ENCODE results near the gene PRR36.

Gene PRR36

DNA sequence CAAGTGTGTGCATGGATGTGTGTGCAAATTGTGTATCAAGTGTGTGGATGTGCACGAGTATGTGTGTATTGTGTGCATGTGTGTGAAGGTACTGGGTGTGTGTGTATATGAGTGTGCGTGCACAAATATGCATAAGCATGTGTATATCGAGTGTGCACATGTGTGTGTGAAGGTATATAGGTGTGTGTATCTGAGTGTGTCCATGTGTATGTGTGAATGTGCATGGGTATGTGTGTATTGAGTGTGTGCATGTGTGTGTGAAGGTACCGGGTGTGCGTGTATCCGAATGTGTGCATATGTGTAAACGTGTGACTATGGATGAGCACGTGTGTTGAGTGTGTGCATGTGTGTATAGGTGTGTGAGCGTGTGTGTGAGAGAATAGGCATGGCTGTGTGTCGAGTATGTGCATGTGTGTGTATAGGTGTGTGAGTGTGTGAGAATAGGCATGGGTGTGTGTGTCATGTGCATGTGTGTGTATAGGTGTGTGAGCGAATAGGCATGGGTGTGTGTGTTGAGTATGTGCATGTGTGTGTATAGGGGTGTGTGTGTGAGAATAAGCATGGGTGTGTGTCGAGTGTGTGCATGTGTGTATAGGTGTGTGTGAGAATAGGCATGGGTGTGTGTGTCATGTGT lies 31.4 kb downstream of the PRR36 start:
- no peak for DNase-seq

DNA sequence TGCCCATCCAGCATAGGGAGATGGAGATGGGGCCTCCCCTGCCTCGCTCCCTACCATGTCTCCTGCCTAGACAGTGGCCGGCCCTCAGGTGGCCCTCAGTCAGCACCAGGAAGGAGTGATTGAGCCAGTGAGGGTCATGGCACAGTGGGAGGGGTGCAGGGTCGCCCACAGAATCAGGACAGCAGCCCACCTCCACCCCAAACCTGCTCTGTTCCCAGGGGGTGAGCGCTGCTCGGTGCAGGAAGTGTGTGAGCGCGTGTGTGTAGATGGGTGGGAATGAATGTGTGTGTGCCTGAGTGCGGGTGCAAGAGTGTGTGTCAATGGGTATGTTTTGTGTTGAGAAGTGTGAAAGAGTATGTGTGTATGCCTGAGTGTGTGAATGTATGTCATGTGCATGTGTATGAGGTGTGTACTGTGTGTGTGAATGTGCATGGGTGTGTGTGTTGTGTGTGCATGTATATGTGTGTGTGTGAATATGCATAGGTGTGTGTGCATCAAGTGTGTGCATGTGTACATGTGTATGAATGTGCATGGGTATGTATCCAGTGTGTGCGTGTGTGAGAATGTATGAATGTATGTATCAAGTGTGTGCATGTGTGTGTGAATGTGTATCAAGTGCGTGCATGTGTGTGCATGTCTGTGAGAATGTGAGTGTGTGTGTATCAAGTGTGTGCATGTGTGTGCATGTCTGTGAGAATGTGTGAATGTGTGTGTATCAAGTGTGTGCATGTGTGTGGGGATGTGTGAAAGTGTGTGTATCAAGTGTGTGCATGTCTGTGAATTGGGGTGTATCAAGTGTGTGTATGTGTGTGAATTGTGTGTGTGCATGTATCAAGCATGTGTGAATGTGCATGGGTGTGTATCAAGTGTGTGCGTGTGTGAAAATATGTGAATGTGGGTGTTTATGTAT lies 32.2 kb downstream of the PRR36 start:
- no peak for DNase-seq

DNA sequence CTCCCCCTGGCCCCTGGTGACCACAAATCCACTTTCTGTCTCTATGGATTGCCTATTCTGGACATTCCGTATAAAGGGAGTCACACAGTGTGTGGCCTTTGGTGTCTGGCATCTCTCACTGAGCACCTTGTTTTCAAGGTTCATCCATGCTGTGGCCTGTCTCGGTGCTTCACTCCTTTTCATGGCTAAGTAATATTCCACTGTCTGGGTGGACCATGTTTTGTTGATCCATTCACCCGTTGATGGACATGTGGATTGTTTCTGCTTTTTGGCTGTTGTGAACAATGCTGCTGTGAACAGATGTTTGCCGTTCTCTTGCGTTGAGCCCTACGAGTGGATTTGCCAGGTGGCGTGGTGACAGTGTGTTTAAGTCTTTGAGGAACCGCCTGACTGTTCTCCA lies 33.6 kb downstream of the PRR36 start:
- no peak for DNase-seq

DNA sequence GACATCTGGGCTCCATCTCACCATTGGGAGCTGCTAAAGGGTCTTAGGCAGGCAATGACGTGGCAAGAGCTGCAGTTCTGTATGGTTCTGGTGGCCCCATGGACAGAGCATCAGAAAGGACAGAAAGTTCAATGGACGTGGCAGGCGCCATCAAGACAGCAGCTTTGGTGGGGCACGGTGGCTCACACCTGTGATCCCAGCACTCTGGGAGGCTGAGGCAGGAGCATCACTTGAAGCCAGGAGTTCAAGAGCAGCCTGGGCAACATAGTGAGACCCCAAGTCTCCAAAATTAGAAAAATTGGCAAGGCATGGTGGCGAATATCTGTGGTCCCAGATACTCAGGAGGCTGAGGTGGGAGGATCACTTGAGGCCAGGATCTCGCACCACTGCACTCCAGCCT lies 34.7 kb downstream of the PRR36 start:
- DNase-seq = no peak

DNA sequence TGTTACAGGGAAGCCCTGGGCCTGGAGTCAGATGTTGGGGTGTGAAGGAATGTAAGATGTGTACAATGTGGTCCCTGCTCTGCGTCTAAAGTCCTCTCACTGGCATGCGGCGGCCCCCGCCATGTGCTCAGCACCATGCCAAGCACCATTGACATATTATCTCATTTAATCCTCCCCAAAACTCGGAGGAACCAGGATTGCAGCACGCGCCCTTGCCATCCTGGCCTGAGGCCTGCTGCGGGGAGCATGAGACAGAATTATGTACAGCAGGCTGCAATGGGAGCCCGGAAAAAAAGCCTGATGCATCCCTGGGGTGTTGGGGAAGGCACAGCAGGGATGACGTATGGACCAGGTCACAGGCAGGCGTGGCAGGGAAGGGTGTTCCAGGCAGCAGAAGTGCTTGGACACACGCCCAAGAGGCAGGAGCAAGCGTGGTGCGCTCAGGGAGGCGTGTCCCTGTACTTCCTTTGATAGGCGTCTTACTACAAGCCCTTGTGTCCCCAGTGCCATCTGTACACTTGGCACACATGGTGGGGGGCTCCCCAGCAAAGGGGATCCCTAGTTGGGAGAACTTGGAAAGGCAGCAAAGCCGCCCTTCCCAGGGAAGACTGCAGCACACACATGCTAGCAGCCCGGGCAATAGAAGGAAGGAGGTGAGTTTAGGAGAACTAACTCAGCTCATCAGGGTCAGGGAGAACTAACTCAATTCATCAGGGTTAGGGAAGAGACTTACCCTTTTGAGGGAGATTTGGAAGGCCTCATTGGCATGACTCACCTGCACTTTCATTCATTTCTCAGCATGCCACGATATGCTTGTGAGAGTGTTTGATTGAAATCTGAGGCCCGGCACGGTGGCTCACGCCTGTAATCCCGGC lies 40.7 kb downstream of the PRR36 start:
- DNase-seq = no peak

DNA sequence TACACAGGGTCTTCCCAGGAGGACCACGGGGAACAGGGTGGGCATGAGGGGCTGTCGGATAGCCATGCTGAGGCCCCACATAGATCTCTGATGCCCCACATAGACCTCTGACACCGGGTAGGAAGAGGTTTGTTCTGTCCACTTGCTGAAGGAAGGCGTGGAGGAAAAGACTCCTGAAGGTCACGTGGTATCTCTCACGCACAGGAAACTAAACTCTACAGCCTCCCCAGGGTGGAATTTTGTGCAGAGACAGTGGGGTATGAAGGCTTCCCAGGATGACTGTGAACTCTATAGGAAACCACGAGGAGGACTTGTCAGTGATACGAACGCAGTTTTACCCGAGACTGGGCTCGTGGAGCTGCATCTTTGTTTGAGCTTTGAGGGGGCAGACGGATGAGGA lies 41.4 kb downstream of the PRR36 start:
- no peak for DNase-seq

DNA sequence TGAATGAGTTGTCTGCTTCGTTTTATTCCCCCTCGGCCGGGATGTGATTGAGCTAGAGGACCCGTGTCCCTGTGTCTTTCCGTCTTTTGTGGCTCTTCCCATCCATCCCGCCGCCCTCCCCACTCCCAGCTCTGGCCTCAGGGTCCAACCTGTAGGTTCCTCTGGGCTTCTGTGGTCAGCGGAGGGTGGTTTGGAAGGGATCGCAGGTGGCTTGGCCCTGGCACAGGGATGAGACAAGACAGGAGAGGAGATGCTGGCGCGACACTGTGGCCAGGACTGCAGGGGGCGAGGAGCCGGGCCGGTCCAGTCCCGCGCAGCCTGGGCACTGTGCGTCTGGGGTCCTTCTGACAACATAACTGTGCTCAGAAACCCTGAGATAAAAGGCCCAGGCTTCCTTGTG lies 42.2 kb downstream of the PRR36 start:
- DNase-seq = no peak

DNA sequence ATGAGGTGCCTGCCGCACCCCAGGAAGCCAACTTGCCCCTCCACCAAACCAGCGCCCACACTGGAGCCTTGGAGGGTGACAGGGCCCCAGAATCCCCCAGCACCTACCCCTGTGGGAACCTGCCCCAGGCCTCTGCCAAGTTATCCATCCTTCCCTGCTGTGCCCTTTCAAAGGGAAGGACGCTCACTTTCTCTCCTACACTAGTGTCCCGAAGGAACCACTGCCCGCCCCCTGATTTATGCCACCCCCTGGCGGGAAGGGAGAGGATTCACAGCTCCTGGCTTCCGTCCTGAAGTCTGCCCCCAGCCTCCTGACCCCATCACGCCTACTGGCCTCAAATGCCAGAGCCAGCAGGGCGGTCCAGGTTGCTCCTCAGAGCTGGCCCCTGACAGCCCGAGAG lies 42.7 kb downstream of the PRR36 start:
- no peak for DNase-seq

DNA sequence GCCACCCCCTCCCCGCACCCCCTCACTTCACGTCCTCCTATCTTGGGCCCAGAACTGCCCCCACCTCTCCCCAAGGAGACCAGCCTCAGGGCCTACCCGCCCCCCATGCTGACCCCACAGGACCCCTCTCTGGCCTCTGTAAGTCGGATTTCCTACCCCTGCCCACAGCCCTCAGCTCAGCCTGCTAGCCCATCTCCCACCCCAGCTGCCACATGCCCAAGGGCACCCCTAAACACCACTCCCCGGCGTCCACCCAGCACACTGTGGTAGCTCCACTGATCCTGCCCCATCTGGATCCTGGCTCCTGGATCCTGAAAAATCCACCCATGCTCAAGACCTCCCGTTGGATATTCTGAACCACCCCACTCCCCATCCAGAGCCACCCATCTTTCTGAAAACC lies 43.4 kb downstream of the PRR36 start:
- DNase-seq = no peak

DNA sequence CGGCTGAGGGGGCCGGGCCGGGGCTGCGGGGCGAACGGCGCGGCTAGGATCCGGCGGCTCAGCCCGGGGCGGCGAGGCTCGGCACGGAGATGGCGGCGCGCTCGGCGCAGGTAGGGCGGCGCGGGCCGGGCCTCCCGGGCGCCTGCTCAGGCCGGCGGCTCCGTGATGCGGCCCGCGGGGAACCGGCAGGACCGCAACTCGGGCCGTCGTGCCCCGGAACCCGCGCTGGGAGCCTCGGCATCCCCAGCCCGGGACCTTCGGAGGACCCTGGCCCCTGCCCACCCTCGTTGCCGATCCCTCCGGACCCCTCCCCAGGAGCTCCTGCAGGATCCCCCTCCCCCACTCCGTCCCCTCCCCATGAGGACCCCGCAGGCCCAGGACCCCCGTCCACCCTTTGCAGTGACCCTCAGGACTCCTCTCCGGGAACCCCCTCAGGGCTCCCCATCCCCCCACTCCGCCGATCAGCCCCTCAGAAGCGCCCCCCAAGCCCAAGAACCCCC lies 43.9 kb downstream of the PRR36 start:
- no peak for DNase-seq

DNA sequence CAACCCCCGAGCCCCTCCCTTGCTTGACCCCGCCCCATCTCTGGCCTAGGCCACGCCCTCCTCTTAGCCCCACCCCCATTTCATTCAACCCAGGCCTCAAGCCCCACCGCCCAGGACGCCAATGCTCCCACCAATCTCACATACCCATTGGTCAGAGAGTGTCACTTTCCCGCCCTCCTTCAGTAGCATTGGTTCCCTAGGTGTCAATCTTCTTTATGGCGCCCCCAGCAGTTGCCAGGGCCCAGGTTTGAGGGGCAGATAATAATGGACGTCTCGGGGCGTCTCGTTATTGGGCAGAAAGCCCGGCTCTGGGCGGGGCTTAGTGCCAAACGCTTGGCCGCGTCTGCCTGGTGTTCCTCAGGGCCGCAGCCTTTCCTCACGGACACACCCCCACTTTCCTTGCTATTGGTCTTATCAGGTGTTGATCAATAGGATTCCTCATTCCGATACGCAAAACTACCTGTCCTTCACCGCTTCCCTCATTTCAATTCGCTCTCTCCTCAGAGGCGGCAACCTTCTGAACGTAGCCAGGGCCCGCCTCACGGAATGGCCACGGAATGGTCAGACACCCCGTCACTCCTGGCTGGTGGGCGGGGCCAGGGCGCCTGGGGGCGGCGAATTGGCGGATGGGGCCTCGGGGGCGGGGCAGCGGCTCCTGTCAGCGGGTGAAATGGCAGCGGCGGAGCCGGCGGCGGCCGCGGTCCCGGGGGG lies 44.5 kb downstream of the PRR36 start, which contains the start of gene EVI5L:
Gene EVI5L (plus strand): TSS at position 658 of the 711 bp plus-strand sequence. CDS start 16,325 bp downstream, outside the sequence.
- DNase-seq = peak; percentile 100

DNA sequence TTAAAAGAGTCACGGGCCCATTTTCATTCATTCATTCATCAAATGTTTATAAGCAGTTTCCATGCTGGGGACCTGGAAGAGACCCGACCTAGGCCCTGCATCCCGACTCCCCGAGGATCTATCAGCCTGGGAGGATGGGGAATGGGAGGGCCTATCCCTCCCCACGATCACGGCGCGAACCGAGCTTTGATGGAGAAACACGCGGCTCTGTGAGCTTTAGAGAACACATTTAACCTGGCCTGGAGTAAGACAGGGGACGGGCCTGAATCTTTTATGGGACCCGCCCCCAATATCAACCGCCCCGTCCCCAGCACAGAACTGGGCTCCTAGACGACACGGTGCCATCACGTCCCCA lies 45.0 kb downstream of the PRR36 start:
- DNase-seq = no peak

DNA sequence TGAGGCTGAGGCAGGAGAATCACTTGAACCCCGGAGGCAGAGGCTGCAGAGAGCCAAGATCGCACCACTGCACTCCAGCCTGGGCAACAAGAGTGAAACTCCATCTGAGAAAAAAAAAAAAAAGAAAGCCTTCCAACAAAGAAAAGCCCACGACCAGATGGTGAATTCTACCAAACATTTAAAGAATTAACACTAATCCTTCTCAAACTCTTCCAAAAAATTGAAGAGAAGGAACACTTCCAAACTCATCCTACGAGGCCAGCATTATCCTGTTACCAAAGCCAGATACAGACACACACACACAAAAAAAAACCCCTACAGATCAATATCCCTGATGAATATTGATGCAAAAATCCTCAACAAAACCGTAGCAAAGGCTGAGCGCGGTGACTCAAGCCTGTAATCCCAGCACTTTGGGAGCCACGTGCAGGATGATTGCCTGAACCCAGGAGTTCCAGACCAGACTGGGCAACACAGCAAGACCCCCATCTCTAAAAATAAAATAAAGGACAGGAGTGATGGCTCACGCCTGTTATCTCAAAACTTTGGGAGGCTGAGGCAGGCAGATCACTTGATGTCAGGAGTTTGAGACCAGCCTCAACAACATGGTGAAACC lies 50.4 kb downstream of the PRR36 start:
- DNase-seq = no peak

DNA sequence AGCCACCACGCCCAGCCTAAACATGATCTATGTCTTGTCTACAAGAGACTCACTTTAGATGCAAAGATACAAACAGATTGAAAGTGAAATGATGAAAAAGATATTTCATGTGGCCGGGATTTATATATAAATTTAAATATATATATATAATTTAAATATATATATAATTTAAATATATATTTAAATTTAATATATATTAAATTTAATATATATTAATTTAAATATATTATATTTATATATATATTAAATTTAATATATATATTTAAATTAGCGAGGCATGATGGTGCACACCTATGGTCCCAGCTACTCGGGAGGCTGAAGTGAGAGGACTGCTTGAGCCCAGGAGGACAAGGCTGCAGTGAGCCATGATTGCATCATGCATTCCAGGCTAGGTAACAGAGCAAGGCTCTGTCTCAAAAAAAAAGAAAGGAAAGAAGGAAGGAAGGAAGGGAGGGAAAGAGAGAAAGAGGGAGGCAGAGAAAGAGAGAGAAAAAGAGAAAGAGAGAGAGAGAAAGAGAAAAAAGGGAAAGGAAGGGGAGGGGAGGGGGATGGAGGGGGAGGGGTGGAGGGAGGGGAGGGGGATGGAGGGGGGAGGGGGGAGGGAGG lies 51.2 kb downstream of the PRR36 start:
- DNase-seq = no peak

DNA sequence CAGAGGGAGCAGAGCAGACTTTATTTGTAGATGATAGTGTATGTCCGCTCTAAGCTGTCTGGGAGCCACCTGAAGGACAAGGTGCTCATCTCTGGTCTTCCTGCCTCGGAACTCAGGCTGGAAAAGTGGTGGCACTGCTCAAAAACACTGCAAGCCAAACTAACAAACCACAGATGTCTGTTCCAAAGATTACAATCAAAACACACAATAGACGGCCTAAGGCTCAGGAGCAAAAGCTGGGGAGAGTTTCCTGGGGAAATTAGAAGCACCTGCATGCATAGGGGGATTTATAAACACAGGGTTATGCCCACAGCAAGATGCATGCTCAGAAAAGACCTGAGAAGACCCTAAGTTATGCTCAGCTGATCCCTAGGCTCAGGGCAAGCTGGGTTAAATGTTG lies 53.6 kb downstream of the PRR36 start:
- no peak for DNase-seq

DNA sequence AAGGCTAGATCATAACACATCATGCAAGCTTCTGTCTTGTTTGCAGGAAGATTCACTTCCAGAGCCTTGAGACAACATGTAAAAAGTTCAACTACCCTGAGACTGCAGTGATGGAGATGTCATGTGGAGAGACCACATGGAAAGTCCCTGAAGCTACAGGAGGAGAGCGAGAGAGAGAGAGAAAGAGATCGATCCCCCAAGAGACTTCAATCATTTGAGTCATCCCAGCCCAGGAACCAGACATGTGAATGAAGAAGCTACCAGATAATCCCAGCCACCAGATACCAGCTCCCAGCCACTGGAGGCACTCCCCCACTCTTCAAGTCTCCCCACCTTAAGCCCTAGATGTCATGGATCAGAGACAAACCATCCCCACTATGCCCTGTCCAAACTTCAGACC lies 54.9 kb downstream of the PRR36 start:
- no peak for DNase-seq

DNA sequence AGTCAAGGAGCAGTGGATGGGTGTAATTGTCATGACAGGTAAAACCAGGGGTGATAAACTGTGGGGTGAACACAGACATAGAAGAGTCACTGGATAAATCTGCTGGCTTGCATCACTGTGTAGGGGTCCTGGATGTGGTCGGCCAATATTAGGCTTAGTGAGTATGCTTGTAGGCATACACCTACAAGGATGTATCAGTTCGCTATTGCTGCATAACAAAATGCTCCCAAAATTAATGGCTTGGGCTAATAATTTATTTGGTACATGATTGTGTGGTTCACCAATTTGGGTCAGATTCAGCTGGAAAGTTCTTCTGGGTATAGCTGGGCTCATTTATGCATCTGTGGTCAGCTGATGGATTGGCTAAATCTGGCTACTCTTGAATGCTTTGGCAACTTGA lies 55.4 kb downstream of the PRR36 start:
- DNase-seq = no peak
